Lung (tissue), 12 donors: ENCODE data around the gene ENTPD2. TPM values are rescaled to one million over a fixed set of nuclear protein-coding genes. Genes with fewer than 3 reads are reported as not detected.

ENCODE experiments used
- ATAC-seq: fragments of 200-7000 bp; cut with Tn5 transposase; one replicate; pipeline ENCODE4 v1.9.1; 2020; ENCODE audit warnings: moderate number of reproducible peaks; ENCODE audit not compliant: insufficient read depth, low FRiP score
- DNase-seq, 3 donors: peaks; one replicate each; pipeline ENCODE4 v3.0.0-alpha.2; 2013 to 2017
- H3K27ac ChIP-seq, 2 donors: one replicate each; pipeline ENCODE4 v1.5.1; 2013; ENCODE audit warnings: mild to moderate bottlenecking in 2 of 2, moderate library complexity in 2 of 2, control low read depth in 1 of 2, inconsistent platforms in 1 of 2, low read depth in 1 of 2, low read length in 1 of 2
- H3K27me3 ChIP-seq, 3 donors: one replicate each; pipeline ENCODE4 v1.5.1; 2013; ENCODE audit warnings: low read length in 2 of 3; ENCODE audit not compliant: control insufficient read depth in 3 of 3, insufficient read depth in 3 of 3
- H3K36me3 ChIP-seq, 4 donors: one replicate each; pipeline ENCODE4 v1.5.1; 2013; ENCODE audit warnings: low read length in 4 of 4, mild to moderate bottlenecking in 1 of 4, moderate library complexity in 1 of 4; ENCODE audit not compliant: control insufficient read depth in 4 of 4, insufficient read depth in 4 of 4
- H3K4me1 ChIP-seq, 5 donors: one replicate each; pipeline ENCODE4 v1.5.1; 2013; ENCODE audit warnings: low read length in 5 of 5, mild to moderate bottlenecking in 2 of 5, moderate library complexity in 1 of 5; ENCODE audit not compliant: control insufficient read depth in 5 of 5, insufficient read depth in 5 of 5
- H3K4me3 ChIP-seq: one replicate; pipeline ENCODE4 v1.5.1; 2013; ENCODE audit warnings: mild to moderate bottlenecking, control low read depth, moderate library complexity
- H3K9ac ChIP-seq, 2 donors: one replicate each; pipeline ENCODE4 v1.5.1; 2013; ENCODE audit warnings: low read length in 2 of 2, control low read depth in 1 of 2; ENCODE audit not compliant: insufficient read depth in 1 of 2
- H3K9me3 ChIP-seq, 4 donors: one replicate each; pipeline ENCODE4 v1.5.1; 2013; ENCODE audit warnings: low read length in 3 of 4, mild to moderate bottlenecking in 1 of 4, moderate library complexity in 1 of 4; ENCODE audit not compliant: control insufficient read depth in 4 of 4, insufficient read depth in 3 of 4
- WGBS, 2 donors: extraction: QIAGEN DNeasy Blood & Tissue Kit; methylation state at CpG; one replicate each; pipeline ENCODE4 v1.1.7; 2013; 5-methylcytosine and 5-hydroxymethylcytosine counted together
- polyA plus RNA-seq, 2 donors: library from polyadenylated mRNA; stranded (reverse); fragments of 200-250 nt; gene quantifications; one replicate each; pipeline ENCODE4 v1.2.1, GENCODE V29; 2013
- total RNA-seq, 2 donors: library from RNA; depleted of rRNA in 1 of 2; stranded (reverse); fragments of >200 nt in 1 of 2; gene quantifications; one replicate each; pipeline ENCODE4 v1.2.1, GENCODE V29; 2014 to 2021
- TF ChIP-seq, protein P1 (sequence below): IDR thresholded peaks from 2 replicates; pipeline ENCODE4 v1.5.1; 2012; ENCODE audit warnings: mild to moderate bottlenecking; ENCODE audit errors: control extremely low read depth, extremely low read depth
- donor health status: control.
- donor health status: control.
- donor health status: Bipolar disorder and iron deficiency.
- donor health status: healthy.
- donor health status: DM: yes; HTN: yes; CAD: no.

Gene ENTPD2
- total and polyA plus RNA-seq, 4 donors = 0.39 to 3.2 (median 1.2) TPM

DNA sequence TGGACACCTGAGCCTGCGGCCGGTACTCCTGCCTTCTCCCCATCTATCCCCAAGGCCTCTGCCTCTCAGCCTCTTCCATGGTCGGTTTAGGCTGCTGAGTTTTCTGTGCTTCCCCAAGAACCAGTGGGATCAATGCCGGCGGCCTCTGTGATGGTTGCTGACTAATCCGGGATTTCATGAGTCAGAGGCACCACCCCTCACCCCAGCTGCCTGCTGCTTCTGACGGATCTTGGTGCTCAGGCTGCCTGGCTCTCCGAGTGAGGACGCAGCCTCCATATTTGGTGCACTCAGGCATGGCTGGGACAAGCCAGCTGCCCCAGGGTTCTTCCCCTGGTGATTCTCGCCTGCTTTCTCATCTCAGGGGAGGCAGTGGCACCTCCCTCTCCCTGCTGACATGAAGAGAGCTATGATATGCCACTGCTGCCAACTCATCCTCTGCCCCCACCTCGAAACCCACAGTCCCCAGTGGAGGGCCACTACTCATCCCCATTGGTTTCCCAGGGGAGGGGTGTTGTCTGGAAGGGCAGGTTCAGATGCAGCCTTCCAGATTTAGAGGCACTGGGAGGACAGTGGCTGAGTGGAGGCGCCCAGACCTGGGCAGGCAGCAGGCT, 29.6 kb upstream of the ENTPD2 start:
- DNase-seq = no peak
- ATAC-seq = no peak
- H3K27ac ChIP-seq = peak overlapping the region in 1 of 2 donors; percentile 1

DNA sequence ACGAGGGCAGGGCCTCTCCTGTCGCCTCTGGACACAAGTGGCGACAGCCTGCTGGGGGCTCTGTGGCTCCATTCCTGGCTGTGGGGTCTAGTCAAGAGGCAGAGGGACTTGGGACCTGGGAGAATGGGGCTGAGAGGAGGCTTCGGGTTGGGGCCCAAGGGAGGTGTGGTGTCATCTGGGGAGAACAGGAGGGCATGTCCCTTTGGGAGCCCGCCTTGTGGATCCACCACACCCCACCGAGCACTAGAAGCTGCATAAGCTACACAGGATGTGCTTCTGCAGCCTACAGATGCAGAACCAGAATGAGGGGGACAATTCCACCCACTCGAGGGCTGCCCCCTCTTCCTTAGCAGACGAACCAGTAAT, 29.0 kb upstream of the ENTPD2 start:
- no peaks in the 10 kb centered on the region for H3K9me3 ChIP-seq
- H3K9ac ChIP-seq = no peak overlapping the region
- 91 to 92% methylated on average over 8 of the region's 8 CpGs for WGBS, 2 donors
- TF ChIP-seq, protein P1, sequence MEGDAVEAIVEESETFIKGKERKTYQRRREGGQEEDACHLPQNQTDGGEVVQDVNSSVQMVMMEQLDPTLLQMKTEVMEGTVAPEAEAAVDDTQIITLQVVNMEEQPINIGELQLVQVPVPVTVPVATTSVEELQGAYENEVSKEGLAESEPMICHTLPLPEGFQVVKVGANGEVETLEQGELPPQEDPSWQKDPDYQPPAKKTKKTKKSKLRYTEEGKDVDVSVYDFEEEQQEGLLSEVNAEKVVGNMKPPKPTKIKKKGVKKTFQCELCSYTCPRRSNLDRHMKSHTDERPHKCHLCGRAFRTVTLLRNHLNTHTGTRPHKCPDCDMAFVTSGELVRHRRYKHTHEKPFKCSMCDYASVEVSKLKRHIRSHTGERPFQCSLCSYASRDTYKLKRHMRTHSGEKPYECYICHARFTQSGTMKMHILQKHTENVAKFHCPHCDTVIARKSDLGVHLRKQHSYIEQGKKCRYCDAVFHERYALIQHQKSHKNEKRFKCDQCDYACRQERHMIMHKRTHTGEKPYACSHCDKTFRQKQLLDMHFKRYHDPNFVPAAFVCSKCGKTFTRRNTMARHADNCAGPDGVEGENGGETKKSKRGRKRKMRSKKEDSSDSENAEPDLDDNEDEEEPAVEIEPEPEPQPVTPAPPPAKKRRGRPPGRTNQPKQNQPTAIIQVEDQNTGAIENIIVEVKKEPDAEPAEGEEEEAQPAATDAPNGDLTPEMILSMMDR = no peak
- peaks cover 0 to 21% (median 5%) of the 10 kb centered on the region in 5 donors for H3K4me1 ChIP-seq
- H3K36me3 ChIP-seq = peaks cover 0 to 48% (median 4%) of the 10 kb centered on the region in 4 donors
- H3K4me3 ChIP-seq = no peak overlapping the region
- H3K27ac ChIP-seq = no peak overlapping the region
- H3K27me3 ChIP-seq = peaks cover 0 to 7% (median 6%) of the 10 kb centered on the region in 3 donors
- DNase-seq (no peak), ATAC-seq (no peak)

More for the DNA sequence above, 29.6 kb upstream of the ENTPD2 start:
- Histone ChIP-seq H3K4me3 (no peak overlapping the region), H3K9ac (no peak overlapping the region), H3K36me3 (peaks cover 0 to 47% (median 4%) of the 10 kb centered on the region in 4 donors), H3K27me3 (peaks cover 0 to 7% (median under 1%) of the 10 kb centered on the region in 3 donors), H3K4me1 (peaks cover 0 to 16% (median 4%) of the 10 kb centered on the region in 5 donors), H3K9me3 (no peaks in the 10 kb centered on the region)
- TF ChIP-seq, protein P1 = no peak
- 85 to 88% methylated on average over 12 of the region's 12 CpGs for WGBS, 2 donors

DNA sequence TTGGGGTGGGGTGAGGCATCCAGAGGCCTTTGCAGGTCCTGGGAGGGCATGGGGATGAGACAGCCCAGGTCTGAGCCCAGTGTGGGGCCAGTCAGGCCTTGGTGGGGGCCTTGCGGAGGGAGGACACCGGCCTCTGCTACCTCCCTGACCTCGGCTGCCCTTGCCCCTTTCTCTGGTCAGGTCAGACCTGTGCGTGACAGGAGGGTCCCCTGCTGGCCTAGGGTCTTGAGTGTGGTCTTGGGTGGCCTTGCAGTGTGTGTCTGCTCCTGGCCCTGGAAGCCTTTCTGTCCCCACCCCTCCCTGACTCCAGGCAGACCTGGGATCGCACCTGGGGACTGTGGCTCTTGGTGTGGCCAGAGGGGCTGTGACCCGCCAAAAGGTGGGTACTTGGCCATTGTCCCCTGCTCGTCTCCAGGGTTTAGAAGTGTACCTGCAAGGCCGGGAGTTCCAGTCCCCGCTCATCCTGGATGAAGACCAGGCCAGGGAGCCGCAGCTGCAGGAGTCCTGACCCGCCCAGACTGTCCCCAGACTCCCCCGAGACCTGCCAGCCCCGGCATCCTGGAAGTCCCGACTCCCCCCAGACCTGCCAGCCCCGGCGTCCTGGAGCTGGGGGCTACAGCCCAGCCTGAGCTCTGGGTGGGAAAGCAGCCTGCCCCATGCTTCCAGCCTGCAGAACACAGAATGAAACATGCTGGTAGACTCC, 28.5 kb upstream of the ENTPD2 start:
- H3K27ac ChIP-seq = no peak overlapping the region
- WGBS, 2 donors = 92 to 96% methylated on average over 15 to 16 of the region's 16 CpGs
- H3K27me3 ChIP-seq = peaks cover 0 to 7% (median 6%) of the 10 kb centered on the region in 3 donors
- DNase-seq (no peak), ATAC-seq (no peak)
- no peak overlapping the region for H3K9ac ChIP-seq
- TF ChIP-seq, protein P1 = no peak
- no peak overlapping the region for H3K4me3 ChIP-seq
- H3K36me3 ChIP-seq = peaks cover 0 to 48% (median 4%) of the 10 kb centered on the region in 4 donors
- H3K4me1 ChIP-seq = peaks cover 0 to 18% (median 5%) of the 10 kb centered on the region in 5 donors
- H3K9me3 ChIP-seq = no peaks in the 10 kb centered on the region
